ENCODE results near the gene MAP1LC3B. TPM values are rescaled to one million over a fixed set of nuclear protein-coding genes. Genes with fewer than 3 reads are reported as not detected.
"Not testable (repeated sequence)": the region's sequence is repeated elsewhere in the genome, so short reads cannot be mapped to it uniquely, and the experiment has no call there.

MAP1LC3B gene
- total RNA-seq, 2 donors from 2014 or later: 57.3 to 69.1 TPM

DNA sequence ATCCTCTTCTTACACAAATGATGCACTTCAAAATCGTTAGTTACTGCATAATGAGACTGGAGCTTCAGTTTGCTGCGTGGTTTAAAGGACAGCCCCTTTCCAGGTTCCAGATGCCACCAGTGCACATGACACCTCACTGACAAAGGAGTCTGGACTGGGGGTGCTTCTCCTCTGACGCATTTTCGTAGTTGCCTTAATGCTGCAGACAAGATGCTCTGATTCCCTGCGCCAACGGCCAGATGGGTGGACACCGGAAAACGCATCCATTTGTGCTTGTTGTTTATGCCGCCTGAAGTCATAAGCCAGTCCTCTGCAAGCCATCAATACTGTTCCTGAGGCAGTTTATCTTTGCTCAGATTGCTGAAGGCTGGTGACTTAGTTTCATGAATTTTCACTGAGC, 24.6 kb upstream of the MAP1LC3B start:
- no peak overlapping the region for H3K4me3 Mint-ChIP-seq
- peaks cover 30% of the 10 kb centered on the region for H3K4me1 Mint-ChIP-seq
- H3K27ac Mint-ChIP-seq: no peak overlapping the region
- peaks cover 30% of the 10 kb centered on the region for H3K36me3 Mint-ChIP-seq (ENCODE audit: low read depth)
- H3K9me3 Mint-ChIP-seq: no peaks in the 10 kb centered on the region
- no peaks in the 10 kb centered on the region for H3K27me3 Mint-ChIP-seq
- ATAC-seq (replicated peaks): no peak

DNA sequence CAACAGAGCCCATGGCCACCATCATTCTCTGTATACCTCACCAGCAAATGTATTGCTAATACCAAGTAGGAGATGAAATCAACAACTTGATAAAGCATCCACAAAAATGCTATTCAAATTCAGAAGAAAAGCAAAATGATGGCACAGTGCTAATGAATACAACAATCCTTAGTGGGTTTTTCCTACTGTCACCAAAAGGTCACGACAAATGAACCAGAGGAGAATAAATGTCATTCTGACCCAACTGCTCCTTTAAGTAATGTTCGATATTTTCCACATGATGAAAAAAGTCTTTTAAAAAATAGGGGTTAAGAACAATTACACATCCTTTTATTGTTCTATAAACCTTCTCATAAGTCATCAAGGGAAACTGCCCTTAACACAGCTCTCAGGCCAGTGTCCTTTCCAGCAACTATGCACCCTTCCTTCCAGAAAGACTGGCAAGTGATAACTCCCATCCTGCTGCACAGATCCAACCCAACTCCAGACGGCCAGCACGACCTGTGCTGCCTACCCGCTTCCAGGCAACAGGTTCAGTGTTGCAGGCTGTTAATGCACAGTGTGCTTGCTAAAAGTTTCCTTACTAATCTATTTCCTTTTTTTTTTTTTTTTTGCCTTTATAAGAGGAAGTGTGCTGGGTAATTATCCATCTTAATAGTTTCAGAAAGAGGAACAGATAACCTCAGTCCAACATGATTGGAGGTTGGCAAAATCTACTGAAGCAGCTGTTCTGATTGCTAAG, 23.9 kb upstream of the MAP1LC3B start:
- peaks cover 30% of the 10 kb centered on the region for H3K4me1 Mint-ChIP-seq
- no peaks in the 10 kb centered on the region for H3K9me3 Mint-ChIP-seq
- no peak overlapping the region for H3K4me3 Mint-ChIP-seq
- peak overlapping the region; percentile 29 for H3K27ac Mint-ChIP-seq
- H3K36me3 Mint-ChIP-seq (ENCODE audit: low read depth): peaks cover 28% of the 10 kb centered on the region
- H3K27me3 Mint-ChIP-seq: no peaks in the 10 kb centered on the region
- ATAC-seq (replicated peaks): no peak

DNA sequence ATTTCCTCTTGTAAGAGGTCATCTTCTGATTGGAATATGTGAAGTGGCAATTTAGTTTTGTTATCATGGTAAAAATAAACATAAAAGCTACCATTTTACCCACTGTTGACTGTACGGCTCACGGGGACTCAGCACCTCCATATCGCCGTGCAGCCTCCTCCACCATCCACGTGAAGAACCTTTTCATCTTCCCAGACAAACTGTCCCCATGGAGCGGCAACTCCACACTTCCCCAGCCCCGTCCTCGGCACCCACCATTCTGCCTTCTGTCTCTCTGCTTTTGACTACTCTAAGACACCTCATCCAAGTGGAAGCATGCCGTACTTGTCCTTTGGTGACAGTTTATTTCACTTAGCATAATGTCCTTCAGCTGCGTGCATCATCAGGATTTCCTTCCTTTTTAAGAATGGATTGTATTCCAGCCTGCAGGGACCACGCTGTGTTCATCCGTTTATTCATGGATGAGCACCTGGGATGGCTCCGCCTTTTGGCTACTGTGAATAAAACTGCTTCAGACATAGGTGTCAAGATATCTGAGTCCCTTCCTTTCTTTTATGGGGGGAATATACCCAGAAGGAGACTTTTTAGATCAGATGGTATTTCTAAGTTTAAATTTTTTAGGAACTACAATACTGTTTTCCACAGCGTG, 22.9 kb upstream of the MAP1LC3B start:
- peaks cover 35% of the 10 kb centered on the region for H3K4me1 Mint-ChIP-seq

DNA sequence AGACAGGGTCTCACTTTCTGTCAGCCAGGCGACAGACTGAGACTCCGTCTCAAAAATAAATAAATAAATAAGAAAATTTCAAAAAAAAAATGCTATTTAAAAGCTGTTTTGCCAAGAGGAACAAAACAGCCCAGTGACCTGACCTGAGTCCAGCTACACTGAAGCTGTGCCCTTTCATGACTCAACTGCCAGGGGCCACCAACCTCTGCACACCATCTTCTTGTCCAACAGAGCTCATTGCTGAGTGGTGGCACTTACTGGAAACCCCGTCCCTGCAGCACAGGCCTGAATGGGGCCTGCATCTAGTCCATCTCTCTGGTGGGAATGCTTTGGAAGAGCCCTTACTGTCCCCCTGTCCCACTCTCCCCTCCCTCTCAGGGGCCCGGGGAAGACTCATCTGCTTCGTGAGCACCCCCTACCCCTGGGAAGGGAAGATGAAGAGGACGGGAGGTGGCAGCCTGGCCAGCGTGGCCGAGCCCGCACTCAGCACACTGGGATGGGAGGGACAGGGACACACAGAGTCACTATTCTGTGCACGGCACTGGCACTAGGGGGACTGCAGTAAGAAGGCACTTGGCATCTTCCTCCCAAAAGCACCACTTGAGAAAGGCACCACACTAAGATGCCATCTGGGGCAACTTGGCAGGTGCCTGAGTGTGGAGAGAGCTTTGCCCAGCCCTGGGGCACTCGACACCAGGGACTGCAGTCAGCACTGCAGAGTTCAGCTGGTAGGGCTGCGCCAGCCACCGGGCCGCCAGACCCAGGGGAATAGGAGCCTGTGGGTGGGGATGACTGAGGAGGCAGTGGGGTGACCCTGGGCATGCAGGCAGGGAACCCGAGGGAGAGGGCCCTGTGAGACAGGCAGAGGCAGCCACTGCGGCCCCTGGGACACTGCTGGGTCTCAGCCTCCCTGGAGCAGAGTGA, 22.1 kb upstream of the MAP1LC3B start:
- Mint-ChIP-seq H3K36me3 (ENCODE audit: low read depth) (peaks cover 34% of the 10 kb centered on the region), H3K9me3 (no peaks in the 10 kb centered on the region), H3K4me3 (no peak overlapping the region), H3K4me1 (peaks cover 31% of the 10 kb centered on the region), H3K27me3 (no peaks in the 10 kb centered on the region), H3K27ac (no peak overlapping the region)
- ATAC-seq (replicated peaks): no peak

More for the DNA sequence above, 22.9 kb upstream of the MAP1LC3B start:
- Mint-ChIP-seq H3K4me3 (no peak overlapping the region), H3K9me3 (no peaks in the 10 kb centered on the region), H3K36me3 (ENCODE audit: low read depth) (peaks cover 32% of the 10 kb centered on the region), H3K27me3 (no peaks in the 10 kb centered on the region), H3K27ac (no peak overlapping the region)
- no peak for ATAC-seq (replicated peaks)

DNA sequence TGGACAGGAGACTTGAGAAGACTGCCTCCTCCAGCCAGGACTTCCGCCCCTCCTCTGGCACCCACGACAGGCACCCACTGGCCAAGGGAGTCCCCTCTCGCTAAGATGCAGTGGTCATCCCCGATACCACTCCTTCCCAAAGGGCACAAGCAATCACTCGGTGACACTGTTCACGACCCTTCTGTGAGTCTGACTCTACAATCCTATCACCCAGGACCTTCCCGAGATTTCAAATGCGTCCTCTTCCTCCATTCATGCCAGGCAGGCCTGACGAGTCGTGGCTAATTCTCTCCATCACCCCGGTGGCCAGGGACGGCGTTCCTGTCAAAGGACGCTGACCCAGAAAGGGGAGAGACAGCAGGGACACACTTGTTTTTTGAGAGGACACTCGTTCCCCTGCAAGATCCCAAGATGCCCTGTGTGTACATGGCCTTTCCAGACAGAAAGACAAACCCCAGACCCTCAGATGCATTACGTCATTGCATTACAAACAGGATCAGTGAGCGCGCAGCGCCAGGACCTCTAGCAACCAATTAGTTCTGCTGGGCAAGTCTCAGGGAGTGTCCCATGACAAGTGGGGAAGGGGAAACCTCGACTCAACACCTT, 20.8 kb upstream of the MAP1LC3B start:
- H3K27ac Mint-ChIP-seq: no peak overlapping the region
- no peak for ATAC-seq (replicated peaks)
- no peaks in the 10 kb centered on the region for H3K27me3 Mint-ChIP-seq
- H3K4me3 Mint-ChIP-seq: no peak overlapping the region
- H3K9me3 Mint-ChIP-seq: no peaks in the 10 kb centered on the region
- H3K4me1 Mint-ChIP-seq: peaks cover 34% of the 10 kb centered on the region
- H3K36me3 Mint-ChIP-seq (ENCODE audit: low read depth): peaks cover 35% of the 10 kb centered on the region

DNA sequence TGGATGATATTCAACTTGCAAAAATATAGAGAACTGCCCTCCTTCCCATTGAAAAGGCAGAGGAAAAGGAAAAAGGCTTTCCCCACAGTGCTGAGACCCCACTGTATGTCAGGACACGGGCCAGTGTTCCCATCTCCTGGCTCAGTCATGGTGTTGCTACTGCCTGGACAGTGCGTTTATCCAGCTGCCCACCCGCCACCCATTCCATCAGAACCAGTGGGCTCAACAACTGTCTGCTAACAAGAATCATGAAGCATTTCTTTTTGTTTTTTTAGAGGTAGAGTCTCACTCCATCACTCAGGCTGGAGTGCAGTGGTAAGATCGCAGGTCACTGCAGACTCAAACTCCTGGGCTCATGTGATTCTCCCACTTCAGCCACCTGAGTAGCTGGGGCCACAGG, 19.8 kb upstream of the MAP1LC3B start:
- no peaks in the 10 kb centered on the region for H3K9me3 Mint-ChIP-seq
- H3K27me3 Mint-ChIP-seq: no peaks in the 10 kb centered on the region
- no peak overlapping the region for H3K27ac Mint-ChIP-seq
- no peak for ATAC-seq (replicated peaks)
- peaks cover 35% of the 10 kb centered on the region for H3K36me3 Mint-ChIP-seq (ENCODE audit: low read depth)
- peaks cover 38% of the 10 kb centered on the region for H3K4me1 Mint-ChIP-seq
- H3K4me3 Mint-ChIP-seq: no peak overlapping the region

DNA sequence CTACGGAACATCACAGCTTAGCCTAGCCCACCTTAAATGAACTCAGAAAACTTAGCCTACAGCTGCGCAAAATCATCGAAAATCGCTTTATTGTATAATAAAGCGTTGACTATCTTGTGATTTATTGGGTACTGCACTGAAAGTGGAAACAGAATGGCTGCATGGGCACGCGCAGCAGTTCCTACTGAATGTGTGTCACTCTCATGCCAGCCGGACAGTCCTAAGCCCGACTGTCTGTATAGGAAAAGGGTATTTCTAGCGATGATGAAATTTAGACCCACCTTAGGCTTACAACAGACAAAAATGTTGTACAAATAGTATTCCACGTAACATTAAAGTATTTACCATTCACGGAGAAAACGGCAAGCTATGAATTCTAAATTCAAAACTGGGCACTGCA, 17.8 kb upstream of the MAP1LC3B start:
- Mint-ChIP-seq H3K4me3 (no peak overlapping the region), H3K27ac (no peak overlapping the region), H3K36me3 (ENCODE audit: low read depth) (peaks cover 42% of the 10 kb centered on the region), H3K9me3 (no peaks in the 10 kb centered on the region), H3K4me1 (peaks cover 23% of the 10 kb centered on the region), H3K27me3 (no peaks in the 10 kb centered on the region)
- ATAC-seq (replicated peaks): no peak

DNA sequence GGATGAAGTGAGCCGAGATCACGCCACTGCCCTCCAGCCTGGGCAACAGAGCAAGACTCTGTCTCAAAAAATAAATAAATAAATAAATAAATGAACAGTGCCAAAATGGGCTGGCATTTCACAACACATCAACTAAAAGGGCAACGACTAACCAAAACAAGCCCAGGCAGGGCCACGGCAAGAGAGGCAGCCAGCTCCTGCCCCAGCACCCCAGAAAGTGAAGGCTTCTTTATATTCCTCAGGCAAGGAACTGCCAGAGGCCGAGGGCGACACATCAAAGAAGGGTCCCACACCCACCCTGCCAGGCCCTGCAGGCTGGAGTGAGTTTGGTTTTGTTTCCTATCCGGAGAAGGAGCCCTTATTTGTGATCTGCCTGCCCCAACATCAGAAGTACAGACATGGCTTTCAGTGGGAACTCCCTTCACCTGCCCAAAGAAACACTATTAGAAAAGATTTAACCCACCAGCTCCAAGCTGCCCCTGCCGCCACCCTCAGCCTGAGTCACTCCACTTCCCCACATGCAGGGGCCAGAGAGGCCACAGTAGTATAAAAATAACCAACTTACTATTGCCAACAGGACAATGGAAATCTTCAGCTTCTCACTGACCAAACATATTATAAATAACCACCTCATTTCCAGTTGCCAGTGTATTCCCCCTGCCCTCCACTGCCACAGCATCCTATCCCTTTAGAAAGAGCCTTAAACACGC, 16.6 kb upstream of the MAP1LC3B start:
- Mint-ChIP-seq H3K27me3 (no peaks in the 10 kb centered on the region), H3K4me1 (peaks cover 24% of the 10 kb centered on the region), H3K36me3 (ENCODE audit: low read depth) (peaks cover 47% of the 10 kb centered on the region), H3K9me3 (no peaks in the 10 kb centered on the region), H3K27ac (peak overlapping the region; percentile 81), H3K4me3 (no peak overlapping the region)
- ATAC-seq (replicated peaks): no peak

DNA sequence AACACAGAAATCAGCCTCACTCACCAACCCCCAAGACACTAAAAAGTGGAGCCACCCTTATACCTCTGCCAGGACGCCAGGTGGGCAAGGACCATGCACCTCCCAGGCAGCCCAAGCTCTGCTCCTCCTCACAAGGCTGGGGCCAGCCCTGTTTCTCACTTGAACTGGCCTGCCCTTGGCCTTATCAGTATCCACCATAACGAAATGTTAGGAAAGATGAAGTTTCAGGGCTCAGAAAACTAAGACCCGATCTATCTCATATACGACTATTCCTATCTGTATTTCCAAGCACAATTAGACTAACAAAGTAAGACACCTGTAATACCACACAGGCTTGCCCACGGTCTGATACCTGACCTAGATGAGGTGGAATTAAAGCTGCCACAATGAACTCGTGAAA, 15.5 kb upstream of the MAP1LC3B start:
- Mint-ChIP-seq H3K9me3 (no peaks in the 10 kb centered on the region), H3K27me3 (no peaks in the 10 kb centered on the region), H3K4me3 (no peak overlapping the region), H3K4me1 (peaks cover 32% of the 10 kb centered on the region), H3K27ac (peak overlapping the region; percentile 81), H3K36me3 (ENCODE audit: low read depth) (peaks cover 55% of the 10 kb centered on the region)
- no peak for ATAC-seq (replicated peaks)

DNA sequence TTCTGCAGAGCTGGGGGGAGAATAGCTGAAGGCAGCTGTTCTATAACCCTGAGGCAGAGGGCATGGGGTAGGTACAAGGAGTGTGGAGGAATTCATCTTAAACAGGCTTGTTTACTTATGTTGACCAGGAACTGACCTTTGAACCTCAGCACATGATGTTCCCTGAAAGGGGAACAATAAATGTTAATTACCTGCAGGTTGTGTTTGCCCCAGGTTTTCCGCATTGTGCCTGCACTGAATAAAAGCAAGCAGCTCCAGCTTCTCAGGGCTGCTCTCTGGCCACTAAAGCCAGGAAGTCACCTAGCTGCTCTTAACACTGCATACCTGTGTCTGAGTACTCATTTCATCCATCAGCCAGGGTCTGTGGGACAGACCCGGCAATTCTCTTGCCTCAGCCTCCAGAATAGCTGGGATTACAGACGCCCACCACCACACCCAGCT, 12.8 kb upstream of the MAP1LC3B start:
- H3K27me3 Mint-ChIP-seq; H3K27ac Mint-ChIP-seq; ATAC-seq (replicated peaks); H3K9me3 Mint-ChIP-seq; H3K4me3 Mint-ChIP-seq: not testable (repeated sequence)
- peaks cover 52% of the 10 kb centered on the region for H3K36me3 Mint-ChIP-seq (ENCODE audit: low read depth)
- peaks cover 36% of the 10 kb centered on the region for H3K4me1 Mint-ChIP-seq

DNA sequence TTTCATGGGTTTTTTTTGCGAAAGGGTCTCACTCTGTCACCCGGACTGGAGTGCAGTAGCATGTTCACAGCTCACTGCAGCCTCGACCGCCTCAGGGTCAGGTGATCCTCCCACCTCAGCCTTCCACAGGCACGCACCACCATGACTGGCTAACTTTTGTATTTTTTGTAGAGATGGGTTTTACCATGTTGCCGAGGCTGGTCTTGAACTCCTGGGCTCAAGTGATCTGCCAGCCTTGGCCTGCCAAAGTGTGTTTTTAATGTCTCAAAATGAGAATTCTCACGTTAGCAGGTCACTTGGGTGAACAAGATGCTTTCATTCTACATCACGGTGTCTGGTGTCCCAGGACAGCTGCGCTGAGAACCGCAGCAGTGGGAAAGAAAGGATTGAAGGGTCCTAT, 11.7 kb upstream of the MAP1LC3B start:
- H3K9me3 Mint-ChIP-seq: no peaks in the 10 kb centered on the region
- no peak for ATAC-seq (replicated peaks)
- H3K27me3 Mint-ChIP-seq: no peaks in the 10 kb centered on the region
- peak overlapping the region; percentile 88 for H3K27ac Mint-ChIP-seq
- H3K4me3 Mint-ChIP-seq: peak overlapping the region; percentile 92
- peaks cover 36% of the 10 kb centered on the region for H3K4me1 Mint-ChIP-seq
- peaks cover 50% of the 10 kb centered on the region for H3K36me3 Mint-ChIP-seq (ENCODE audit: low read depth)

DNA sequence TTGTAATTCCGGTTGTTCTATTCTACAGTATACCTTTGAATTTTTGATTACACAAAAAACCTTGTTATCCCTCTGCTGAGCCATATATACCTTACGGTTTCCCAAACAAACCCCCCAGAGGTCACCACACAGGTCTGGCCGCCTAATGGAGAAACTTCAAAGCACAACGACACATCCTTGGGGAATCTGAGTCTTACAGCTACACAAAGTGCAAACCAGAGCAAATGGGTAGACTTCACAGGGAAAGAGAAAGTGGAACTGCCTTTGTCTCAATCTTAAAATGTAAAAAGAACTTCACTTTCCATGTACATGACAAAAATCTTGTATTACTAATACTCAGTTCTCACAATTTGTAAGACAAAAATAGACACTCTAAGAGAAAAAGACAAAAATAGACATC, 11.3 kb upstream of the MAP1LC3B start:
- ATAC-seq (replicated peaks): peak; percentile 5
- H3K4me3 Mint-ChIP-seq: peak overlapping the region; percentile 92
- no peaks in the 10 kb centered on the region for H3K9me3 Mint-ChIP-seq
- no peaks in the 10 kb centered on the region for H3K27me3 Mint-ChIP-seq
- H3K4me1 Mint-ChIP-seq: peaks cover 32% of the 10 kb centered on the region
- peak overlapping the region; percentile 88 for H3K27ac Mint-ChIP-seq
- peaks cover 45% of the 10 kb centered on the region for H3K36me3 Mint-ChIP-seq (ENCODE audit: low read depth)

DNA sequence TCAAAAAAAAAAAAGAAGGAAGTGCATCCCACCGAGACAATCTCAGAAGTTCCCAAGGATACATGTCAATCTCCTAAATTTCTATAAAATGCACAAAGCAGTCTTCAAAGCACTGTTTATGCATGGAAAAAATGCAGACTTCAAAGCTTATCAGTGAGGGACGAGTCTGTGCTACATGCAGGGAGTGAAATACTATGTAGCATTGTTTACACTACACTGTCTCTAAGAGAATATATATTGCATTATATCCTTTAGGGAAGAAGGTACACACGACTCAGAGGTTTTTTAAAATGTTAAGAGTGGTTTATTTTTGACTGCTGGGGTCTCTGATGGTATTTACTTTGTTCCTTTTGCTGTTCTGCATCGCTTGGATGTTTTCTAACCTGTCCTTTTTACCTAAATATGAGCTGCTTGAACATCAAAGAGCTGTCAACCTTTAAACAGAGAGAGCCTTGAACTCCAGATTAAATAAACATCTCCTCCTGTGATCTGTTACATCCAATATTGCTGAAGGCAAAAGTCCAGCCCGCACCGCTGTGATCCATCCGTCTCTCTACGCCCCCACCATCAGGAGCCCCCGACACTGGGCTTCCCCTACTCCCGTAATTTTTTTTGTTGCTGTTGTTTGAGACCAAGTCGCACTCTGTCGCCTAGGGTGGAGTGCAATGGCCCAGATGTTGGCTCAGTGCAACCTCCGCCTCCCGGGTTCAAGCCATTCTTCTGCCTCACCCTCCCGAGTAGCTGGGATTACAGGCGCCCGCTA, 9.9 kb upstream of the MAP1LC3B start:
- no peak for ATAC-seq (replicated peaks)
- Mint-ChIP-seq H3K27me3 (no peaks in the 10 kb centered on the region), H3K27ac (peak overlapping the region; percentile 75), H3K9me3 (no peaks in the 10 kb centered on the region), H3K4me3 (peak overlapping the region; percentile 92), H3K4me1 (peaks cover 28% of the 10 kb centered on the region), H3K36me3 (ENCODE audit: low read depth) (peaks cover 32% of the 10 kb centered on the region)
